Activated CD4-positive, CD25-positive, alpha-beta regulatory T cell treated with anti-CD3 and anti-CD28 coated beads, Interleukin-2, amount 50 U/mL, for 72 hours (primary cell): ENCODE results near the gene NUP188.

Experiments
- DNase-seq: peaks from one replicate; pipeline ENCODE4 v3.0.0; 2021

Gene NUP188

DNA sequence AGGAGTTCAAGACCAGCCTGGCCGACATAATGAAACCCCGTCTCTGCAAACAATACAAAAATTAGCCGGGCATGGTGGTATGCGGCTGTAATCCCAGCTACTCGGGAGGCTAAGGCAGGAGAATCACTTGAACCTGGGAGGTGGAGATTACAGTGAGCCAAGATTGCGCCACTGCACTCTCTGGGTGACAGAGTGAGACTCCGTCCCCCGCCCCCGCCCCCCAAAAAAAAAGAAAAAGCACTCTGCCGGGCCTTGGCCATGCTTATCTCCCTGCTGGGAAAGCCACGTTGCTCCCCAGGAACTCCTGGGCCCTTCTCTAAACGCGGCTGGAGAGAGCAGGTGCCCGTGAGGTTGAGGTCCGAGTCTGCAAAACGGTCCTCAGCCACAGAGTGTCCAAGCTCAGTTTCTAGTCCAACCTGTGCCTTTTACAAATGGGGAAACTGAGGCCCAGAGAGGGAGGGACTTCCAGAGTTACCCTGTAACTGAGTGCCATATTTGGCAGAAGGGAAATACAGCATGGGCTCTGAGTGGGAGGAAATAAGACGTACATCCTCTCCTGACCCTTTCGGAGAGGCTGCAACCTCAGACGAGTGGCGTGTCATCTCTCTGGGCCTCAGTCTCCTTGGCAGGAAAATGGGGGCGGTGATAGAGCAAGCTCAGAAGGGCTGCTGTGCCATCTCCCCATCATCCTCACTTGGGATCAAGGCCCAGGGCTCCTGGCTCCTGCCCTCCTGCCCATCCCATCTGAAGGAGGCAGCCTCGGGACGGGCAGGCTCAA lies 33.3 kb upstream of the NUP188 start:
- DNase-seq = no peak

DNA sequence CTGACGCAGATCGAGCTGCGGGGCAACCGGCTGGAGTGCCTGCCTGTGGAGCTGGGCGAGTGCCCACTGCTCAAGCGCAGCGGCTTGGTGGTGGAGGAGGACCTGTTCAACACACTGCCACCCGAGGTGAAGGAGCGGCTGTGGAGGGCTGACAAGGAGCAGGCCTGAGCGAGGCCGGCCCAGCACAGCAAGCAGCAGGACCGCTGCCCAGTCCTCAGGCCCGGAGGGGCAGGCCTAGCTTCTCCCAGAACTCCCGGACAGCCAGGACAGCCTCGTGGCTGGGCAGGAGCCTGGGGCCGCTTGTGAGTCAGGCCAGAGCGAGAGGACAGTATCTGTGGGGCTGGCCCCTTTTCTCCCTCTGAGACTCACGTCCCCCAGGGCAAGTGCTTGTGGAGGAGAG lies 31.3 kb upstream of the NUP188 start:
- DNase-seq = no peak

DNA sequence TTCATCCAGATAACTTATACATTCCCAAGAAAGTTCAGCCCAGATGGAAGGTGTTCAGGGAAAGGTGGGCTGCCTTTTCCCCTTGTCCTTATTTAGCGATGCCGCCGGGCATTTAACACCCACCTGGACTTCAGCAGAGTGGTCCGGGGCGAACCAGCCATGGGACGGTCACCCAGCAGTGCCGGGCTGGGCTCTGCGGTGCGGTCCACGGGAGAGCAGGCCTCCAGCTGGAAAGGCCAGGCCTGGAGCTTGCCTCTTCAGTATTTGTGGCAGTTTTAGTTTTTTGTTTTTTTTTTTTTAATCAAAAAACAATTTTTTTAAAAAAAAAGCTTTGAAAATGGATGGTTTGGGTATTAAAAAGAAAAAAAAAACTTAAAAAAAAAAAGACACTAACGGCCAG lies 30.8 kb upstream of the NUP188 start:
- no peak for DNase-seq

DNA sequence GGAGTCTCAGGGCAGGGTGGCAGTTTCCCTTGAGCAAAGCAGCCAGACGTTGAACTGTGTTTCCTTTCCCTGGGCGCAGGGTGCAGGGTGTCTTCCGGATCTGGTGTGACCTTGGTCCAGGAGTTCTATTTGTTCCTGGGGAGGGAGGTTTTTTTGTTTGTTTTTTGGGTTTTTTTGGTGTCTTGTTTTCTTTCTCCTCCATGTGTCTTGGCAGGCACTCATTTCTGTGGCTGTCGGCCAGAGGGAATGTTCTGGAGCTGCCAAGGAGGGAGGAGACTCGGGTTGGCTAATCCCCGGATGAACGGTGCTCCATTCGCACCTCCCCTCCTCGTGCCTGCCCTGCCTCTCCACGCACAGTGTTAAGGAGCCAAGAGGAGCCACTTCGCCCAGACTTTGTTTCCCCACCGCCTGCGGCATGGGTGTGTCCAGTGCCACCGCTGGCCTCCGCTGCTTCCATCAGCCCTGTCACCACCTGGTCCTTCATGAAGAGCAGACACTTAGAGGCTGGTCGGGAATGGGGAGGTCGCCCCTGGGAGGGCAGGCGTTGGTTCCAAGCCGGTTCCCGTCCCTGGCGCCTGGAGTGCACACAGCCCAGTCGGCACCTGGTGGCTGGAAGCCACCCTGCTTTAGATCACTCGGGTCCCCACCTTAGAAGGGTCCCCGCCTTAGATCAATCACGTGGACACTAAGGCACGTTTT lies 30.2 kb upstream of the NUP188 start:
- no peak for DNase-seq

DNA sequence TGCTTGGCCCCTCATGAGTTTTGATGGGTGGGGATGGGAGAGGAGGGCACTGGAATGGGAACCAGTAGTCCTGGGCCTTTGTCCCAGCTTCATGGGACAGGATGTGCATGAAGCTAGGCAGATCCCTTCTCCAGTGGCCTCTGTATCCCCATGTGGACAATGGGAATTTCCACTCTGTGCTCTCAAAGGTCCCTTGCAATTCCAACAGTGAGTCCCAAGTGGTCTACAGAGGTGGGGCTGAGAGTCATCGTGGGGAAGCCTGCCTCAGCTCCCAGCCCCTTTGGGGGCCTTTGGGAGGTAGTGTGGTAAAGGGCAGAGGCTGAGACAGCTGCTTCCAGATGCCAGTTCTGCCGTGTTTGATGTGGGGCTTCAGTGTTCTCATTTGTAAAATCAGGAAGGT lies 28.6 kb upstream of the NUP188 start:
- no peak for DNase-seq

DNA sequence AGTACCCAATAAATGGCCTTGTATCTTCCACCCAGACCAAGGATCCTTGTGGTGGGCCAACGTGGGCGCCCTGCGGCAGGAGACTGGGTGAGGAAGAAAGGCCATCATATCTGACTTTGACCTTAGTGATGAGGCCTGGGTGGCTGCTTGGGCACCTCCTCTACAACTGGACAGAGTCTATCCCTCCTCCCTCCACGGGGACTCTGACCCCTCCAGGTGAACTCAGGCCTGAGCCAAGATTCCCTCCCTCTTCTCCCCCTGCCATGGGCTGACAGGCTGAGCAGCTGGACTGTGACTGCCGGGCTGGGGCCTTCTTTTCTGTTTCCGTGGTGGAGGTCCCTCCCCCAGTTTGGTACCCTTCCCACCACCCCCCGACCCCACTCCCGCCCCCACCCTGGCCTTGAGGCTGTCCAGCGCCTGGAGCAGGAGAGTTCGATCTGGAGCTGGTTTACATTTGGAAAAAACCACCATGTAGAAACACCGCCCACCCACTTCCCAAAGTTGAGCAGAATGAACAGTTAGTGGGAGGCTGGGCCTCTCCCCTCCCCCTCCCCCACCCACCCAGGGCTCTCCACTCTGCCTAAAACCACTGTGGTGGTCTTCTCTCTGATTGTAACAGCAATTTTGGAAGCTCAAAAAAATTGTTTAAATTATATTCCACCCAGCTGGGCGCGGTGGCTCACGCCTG lies 28.0 kb upstream of the NUP188 start:
- DNase-seq = no peak

DNA sequence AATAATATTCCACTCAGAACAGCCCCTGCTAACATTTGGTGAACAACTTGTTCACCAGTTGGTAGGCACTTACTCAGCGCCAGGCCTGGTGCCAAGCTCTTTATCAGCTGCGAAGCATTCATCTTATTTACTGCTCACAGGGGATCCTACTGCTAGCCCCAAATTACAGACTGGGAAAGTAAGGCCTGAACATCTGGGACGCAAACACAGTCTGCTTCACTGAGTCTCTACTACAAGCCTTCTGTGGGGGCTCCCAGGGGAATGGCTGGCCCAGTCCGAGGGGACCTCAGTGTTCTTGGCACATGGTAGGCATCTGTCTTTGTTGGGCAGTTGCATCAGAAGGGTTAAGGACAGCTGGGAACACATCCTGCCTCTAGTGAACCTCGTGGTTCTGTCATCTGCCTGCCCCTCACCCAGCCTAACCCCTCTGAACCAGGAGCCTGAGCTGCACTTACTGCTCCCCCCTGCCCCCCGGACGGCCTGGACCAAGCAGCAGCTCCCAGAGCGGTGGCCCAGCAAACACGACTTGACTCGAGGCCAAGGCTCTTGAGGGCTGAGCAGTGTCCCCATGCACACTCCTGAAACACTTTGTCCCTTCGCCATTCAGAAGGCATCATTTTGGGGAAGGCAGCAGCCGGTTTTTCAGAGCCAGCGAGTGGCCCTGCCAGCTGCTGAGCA lies 27.0 kb upstream of the NUP188 start, which contains the start of gene PHYHD1:
Gene PHYHD1 (plus strand): TSS at position 602 of the 678 bp plus-strand sequence. CDS start 1,342 bp downstream, outside the sequence.
- DNase-seq = no peak

DNA sequence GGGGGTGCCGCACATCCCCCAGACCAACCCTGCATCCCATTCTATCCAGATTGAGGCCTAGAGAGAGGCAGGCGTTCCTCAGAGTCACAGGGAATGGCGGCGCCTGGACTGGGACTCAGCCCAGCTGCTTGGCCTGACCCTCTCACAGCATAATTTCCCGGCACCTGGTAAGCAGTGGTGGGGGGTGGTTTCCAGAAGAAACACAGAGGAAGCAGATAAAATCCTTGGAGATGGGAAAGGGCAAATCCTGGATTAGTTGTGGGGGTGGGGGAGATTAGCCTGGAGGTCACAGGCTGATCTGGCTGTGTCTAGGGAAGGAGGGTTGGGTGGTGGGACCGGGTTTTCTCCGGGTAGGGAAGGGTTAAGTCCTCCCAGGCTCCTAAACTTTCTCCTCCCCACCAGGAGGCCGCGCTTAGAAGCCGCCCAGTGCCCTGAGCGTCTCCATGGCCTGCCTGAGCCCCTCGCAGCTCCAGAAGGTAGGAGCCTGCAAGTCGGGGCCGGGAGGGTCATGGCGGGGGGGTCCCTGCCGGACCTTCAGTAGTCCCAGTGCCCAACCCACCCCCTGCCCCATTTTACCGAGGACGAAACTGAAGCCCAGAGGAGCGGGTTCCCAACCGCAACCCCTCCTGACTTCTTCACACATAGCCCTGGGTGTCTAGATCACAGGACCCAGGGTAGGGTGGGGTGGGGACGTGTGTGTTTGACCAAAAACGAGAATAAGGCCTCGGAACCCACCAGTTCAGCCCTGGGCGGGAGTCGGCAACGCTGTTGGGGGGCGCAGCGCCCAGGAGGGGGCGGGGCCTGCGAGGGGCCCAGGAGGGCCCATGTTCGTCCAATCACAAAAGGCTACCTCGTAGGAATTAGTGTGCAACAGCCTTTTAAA lies 25.4 kb upstream of the NUP188 start:
- no peak for DNase-seq

DNA sequence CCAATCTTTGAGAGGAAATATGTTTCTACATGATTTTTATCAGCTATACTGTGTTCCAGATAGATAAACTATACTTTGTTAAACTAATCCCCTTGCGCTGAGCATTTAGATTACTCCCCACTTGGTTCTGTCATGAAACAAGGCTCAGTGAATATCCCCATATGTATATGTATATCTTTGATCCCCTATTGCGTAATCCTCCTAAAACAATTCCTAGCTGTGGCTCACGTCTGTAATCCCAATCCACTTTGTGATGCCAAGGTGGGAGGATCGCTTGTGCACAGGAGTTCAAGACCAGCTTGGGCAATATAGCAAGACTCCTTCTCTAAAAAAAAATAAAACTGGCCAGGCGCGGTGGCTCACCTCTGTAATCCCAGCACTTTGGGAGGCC lies 24.0 kb upstream of the NUP188 start:
- no peak for DNase-seq

DNA sequence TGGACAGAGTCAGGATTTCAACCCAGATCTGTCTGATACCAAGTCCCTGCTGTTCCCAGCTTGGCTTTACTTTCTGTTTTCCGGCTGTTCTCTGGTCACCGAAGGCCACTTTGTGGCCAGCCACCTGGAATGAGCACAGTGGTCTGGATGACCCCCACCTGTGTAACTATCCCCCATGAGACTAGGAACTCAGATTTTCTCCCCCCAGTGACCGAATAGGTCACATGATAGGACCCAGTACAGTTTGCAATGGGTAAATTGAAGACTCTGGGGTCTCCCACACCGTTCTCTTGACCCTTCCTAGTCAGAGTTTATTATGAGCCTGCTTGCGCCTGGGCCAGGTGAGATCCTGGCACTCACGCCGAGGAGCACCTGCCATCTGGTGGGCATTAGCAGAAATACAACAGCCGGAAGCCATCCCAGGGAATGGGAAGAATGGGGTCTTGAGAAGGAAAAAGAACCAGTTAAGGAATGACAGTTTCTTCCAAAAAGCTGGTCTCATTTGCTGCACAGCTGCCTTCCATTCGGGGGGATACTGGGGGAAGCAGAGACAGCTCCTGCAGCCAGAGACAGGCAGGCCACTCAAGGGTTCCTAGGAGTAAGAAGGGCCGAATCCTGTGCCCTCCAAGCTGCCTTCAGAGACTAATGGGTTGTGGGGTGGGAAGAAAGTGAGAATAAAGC lies 19.6 kb upstream of the NUP188 start:
- peak; percentile 50 for DNase-seq

DNA sequence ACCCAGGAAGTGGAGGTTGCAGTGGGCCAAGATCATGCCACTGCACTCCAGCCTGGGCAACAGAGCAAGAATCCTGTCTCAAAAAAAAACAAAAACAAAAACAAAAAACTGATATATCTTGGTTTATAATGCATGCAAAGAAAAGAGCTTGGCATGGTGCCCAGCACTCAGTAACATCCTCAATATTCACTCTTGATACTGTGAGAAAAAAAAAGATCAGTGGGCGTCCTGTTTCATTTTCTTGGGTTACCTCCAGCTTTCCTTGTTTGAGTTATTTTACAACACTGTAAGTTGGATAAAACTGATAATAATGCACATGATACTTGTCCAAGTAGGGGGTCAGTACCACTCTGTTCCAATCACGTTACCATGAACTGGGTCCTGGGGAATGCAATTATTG lies 18.9 kb upstream of the NUP188 start:
- no peak for DNase-seq

DNA sequence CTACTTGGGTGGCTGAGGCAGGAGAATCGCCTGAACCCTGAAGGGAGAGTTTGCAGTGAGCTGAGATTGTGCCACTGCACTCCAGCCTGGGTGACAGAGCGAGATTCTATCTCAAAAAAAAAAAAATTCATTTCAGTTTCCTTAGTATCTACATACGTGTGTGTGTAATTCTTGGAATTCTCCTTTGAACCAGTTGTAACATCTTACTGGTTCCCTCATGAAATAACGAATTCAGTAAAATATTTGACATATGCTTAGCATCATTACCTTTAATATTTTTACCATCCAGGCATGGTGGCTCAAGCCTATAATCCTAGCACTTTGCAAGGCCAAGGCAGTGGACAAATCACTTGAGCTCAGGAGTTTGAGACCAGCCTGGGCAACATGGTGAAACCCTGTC lies 17.9 kb upstream of the NUP188 start:
- DNase-seq = no peak

DNA sequence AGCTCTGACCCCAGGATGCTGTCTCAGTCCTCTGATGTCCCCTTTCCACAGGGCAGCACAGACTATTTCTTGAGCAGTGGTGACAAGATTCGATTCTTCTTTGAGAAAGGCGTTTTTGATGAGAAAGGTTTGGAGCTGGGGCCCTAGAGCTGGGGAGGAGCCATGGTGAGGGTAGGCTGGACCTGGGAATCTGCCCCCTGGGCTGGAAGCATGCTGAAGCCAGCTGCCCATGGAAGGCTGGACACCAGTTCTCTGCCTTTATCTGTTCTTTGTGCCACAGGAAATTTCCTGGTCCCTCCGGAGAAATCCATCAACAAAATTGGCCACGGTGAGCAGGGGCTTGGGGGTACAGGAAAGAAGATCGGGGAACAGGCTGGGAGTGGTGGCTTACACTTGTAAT lies 13.8 kb upstream of the NUP188 start:
- DNase-seq = no peak

DNA sequence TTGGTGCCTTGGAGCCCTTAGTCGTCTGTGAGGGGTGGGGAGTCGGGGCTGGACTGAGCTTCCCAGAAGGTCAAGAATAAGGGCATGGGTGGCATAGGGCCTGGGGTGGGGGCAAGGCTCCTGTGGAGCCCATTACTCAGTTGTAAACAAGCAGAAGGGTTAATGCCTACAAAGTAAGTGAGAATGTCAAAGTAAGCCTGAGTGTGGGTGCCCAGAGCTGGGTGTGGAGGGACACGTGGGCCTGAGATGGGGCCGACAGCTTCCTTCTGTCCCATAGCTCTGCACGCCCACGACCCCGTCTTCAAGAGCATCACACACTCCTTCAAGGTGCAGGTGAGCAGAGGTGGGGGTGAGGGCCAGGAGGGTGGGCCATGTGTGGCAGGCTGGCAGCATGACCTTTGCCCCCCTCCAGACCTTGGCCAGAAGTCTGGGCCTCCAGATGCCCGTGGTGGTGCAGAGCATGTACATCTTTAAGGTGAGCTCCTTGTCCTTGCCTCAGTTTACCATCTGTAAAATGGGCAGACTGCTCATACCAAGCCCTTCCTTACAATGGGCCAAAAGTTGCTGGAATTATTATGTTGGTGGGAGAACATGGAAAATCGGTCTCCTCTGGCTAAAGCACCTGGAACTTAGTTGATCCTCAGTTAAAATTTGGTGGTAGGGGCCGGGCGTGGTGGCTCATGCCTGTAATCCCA lies 11.2 kb upstream of the NUP188 start:
- DNase-seq = no peak

DNA sequence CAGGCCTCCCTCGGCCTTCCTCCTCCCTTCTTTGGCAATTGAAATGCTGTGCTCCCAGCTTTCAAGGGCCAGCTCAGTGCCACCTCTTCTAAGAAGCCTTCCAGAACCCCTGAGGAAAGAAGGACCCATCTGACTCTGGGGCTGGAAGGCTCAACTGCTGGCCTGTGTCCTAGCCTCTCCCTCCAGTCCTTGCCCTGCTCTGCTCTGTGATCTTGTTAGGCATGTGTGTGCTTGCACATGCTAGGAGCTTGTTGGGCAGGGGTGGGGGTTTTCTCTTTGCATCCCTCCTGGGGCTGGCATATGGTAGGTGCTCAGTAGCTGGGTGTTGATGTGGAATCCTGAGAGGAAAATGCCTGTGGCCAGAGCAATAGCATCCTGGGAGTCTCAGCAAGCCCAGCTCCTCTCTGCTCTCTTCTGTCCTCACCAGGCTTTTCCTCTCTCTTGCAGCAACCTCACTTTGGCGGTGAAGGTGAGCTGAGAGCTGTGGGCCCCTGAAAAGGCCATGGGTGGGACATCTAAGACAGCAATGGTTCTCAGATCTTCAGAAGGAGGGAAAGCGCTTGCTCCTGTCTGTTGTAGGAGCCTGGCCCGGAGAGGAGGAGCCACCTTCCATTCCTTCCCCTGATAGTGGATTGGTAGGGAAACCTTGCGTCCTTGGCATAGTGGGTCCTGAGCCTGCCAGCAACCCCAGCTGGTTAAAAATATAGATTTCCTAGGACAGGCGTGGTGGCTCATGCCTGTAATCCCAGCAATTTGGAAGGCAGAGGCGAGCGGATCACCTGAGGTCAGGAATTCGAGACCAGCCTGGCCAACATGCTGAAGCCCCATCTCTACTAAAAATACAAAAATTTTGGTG lies 10.0 kb upstream of the NUP188 start:
- no peak for DNase-seq

DNA sequence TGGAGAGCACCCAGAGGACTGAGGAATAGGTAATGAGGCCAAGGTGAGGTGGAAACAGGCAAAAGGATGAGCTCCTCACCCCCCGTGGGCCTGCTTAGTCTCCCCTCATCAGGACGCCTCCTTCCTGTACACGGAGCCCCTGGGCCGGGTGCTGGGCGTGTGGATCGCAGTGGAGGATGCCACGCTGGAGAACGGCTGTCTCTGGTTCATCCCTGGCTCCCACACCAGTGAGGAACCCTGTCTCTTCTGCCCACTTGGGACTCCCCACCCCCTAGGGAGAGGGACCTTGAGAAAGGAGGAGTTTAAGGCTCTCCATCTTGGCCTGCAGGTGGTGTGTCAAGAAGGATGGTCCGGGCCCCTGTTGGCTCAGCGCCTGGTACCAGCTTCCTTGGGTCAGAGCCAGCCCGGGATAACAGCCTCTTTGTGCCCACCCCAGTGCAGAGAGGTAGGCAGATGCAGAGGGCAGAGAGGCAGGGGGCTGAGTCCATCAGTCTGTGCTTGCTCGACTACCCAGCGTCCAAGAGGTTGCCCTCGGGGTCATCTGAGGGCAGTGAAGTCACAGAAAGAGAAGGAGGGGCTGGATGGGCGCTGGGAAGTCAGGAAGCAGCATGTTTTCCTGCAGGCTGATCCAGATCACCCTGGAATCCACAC lies 7.1 kb upstream of the NUP188 start:
- DNase-seq = no peak

DNA sequence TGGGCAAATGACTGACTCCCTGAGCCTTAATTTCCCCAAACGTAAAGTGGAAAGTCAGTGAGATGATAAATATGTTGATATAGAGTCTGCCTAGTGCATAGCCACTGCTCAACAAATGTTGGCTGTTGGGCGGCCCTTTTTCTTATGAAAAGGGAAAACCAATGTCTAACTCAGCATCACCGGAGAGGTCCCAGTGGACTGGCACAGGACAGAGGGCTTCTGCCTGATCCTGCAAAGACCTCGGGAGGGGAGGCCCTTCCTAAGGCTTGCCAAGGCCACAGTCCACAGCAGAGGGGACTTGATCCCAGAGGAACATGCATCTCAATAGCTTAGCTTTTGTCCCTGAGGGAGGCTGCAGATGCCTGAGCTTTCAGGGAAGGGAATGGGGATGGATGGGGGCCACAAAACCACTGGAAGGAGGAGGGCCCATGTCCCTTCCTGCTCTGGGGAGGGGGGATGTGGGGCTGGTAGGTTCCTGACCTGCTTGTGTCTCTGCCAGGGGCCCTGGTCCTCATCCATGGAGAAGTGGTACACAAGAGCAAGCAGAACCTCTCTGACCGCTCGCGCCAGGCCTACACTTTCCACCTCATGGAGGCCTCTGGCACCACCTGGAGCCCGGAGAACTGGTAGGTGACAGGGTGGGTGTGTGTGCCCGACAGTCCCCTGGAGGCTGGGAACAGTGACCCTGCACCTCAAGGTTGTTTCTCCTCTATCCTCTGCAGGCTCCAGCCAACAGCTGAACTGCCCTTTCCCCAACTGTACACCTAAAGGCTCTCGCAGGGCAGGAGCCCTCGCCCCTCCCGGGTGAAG lies 6.3 kb upstream of the NUP188 start:
- no peak for DNase-seq

DNA sequence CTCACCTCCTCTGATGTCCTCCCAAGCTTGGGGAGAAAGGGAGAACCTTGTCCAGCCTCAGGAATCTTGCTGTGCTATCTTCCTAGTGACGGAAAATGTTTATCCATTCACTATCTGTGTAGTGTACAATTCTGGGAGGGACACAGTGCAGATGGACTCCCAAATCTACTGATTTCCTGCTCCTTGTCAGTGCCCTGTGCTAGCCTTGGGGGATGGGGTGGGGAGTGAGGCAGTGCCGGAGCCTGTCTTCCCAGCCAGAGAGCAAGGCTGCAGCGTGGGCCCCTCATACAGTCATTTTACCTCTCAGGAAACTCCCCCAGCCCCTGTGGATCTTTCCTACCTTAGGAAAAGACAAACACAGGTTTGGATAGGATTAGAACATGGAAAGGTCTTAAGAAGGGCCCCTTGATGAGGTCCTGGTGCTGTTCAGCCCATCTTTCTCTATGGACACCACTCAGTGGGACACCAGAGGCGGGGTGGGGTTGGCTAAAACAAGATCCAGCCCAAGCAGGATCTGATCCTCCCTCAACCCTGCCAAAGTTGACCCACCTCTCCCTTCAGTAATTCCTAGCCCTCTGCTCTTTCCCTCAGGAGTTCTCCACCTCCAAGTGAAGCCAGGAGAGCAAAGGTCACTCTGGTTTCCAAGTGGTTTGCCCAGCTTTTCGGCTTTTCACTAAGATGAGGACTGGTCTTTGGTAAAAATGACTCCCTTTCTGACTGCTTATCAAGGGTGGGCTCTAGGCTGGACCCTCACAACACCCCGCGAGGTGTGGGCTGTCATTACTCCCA lies 3.5 kb upstream of the NUP188 start:
- DNase-seq = no peak
